Gastroesophageal sphincter (tissue), 3 donors: Measurements from ENCODE around the gene OR2T34.

Source experiments
- CTCF ChIP-seq, 4 experiments: fragments of 200-600 bp in 2 of 4; fragments of 450-650 bp in 2 of 4; sonication (generic) in 1 of 4; IDR thresholded peaks; one replicate each; pipeline ENCODE4 v1.5.1; 2017 to 2019; ENCODE audit warnings: antibody characterized with exemption in 4 of 4, mild to moderate bottlenecking in 2 of 4, moderate library complexity in 2 of 4
- EP300 ChIP-seq: sonication (generic); formaldehyde crosslinking; IDR thresholded peaks from one replicate; pipeline ENCODE4 v1.6.1; 2017; ENCODE audit warnings: antibody characterized with exemption, mild to moderate bottlenecking
- POLR2A ChIP-seq, 2 donors: fragments of 450-650 bp; IDR thresholded peaks; one replicate each; pipeline ENCODE4 v1.6.1; 2017; ENCODE audit warnings: antibody characterized with exemption in 2 of 2, mild to moderate bottlenecking in 2 of 2, moderate library complexity in 1 of 2
- POLR2AphosphoS5 ChIP-seq: sonication (generic); formaldehyde crosslinking; IDR thresholded peaks from one replicate; pipeline ENCODE4 v1.6.1; 2017; ENCODE audit warnings: antibody characterized with exemption

- TF ChIP-seq CTCF (IDR thresholded peaks at IDR 0.05) (no peak), POLR2AphosphoS5 (no peak), EP300 (no peak), POLR2A (IDR thresholded peaks at IDR 0.05) (no peak)
These were observed 43.6 kb upstream of the OR2T34 start for GRCh38 chr1:248618119-248618518.
